COR-L47 (cell line): ENCODE data around the gene IL17C.
"Not testable (repeated sequence)": the region's sequence is repeated elsewhere in the genome, so short reads cannot be mapped to it uniquely, and the experiment has no call there.

ENCODE experiments used
- DNase-seq: peaks from one replicate; lab custom pipeline; 2025; lab: John Stamatoyannopoulos, UW

Gene IL17C

GRCh38 chr16:88658714-88659113, 20.3 kb downstream of the IL17C start:
- no peak for DNase-seq

GRCh38 chr16:88659160-88659559, 20.8 kb downstream of the IL17C start:
- no peak for DNase-seq

- DNase-seq, result no peak
Observed at GRCh38 chr16:88661468-88661867, 23.1 kb downstream of the IL17C start.

GRCh38 chr16:88662222-88662842, 24.0 kb downstream of the IL17C start:
- no peak for DNase-seq

GRCh38 chr16:88662843-88663606, 24.7 kb downstream of the IL17C start, which contains the start of gene MVD:
TSS of gene MVD (minus strand) at chr16:88663091. CDS start at chr16:88663080, 11 bp downstream.
- peak; percentile 97 for DNase-seq

GRCh38 chr16:88665148-88665547, 26.8 kb downstream of the IL17C start:
- no peak for DNase-seq

- DNase-seq, result no peak
Observed at GRCh38 chr16:88665570-88665969, 27.2 kb downstream of the IL17C start.

GRCh38 chr16:88667461-88667860, 29.1 kb downstream of the IL17C start:
- DNase-seq, result no peak

- DNase-seq, result not testable (repeated sequence)
Observed at GRCh38 chr16:88669493-88669892, 31.1 kb downstream of the IL17C start.

- no peak for DNase-seq
Observed at GRCh38 chr16:88669980-88670379, 31.6 kb downstream of the IL17C start.

GRCh38 chr16:88671806-88672205, 33.4 kb downstream of the IL17C start:
- no peak for DNase-seq

GRCh38 chr16:88672776-88673175, 34.4 kb downstream of the IL17C start:
- peak; percentile 34 for DNase-seq

- no peak for DNase-seq
Observed at GRCh38 chr16:88673716-88674379, 35.5 kb downstream of the IL17C start.

GRCh38 chr16:88676502-88677242, 38.3 kb downstream of the IL17C start:
- DNase-seq, result no peak

GRCh38 chr16:88677721-88678120, 39.3 kb downstream of the IL17C start:
- no peak for DNase-seq

GRCh38 chr16:88678224-88678979, 40.0 kb downstream of the IL17C start:
- DNase-seq, result no peak

GRCh38 chr16:88680554-88681083, 42.2 kb downstream of the IL17C start:
- DNase-seq, result no peak

GRCh38 chr16:88681084-88681680, 42.8 kb downstream of the IL17C start:
- DNase-seq, result no peak

GRCh38 chr16:88681709-88682451, 43.5 kb downstream of the IL17C start:
- DNase-seq, result no peak

GRCh38 chr16:88684569-88685155, 46.3 kb downstream of the IL17C start:
- DNase-seq, result no peak
